Tibial artery (tissue), 4 donors: ENCODE results near the gene SRBD1.

Experiments used
- DNase-seq, 2 donors: peaks; one replicate each; pipeline ENCODE4 v3.0.0-alpha.2; 2019
- H3K27ac ChIP-seq, 2 donors: fragments of 200-600 bp; sonication (generic) in 1 of 2; 1 replicate in 1 of 2; 2 replicates in 1 of 2; pipeline ENCODE4 v1.5.1; 2018 to 2019; ENCODE audit warnings: mild to moderate bottlenecking in 1 of 2
- H3K27me3 ChIP-seq, 2 donors: fragments of 200-600 bp; sonication (generic) in 1 of 2; one replicate each; pipeline versions ENCODE4 v1.5.1 to v1.6.0; 2016 to 2019
- H3K36me3 ChIP-seq, 3 donors: fragments of 200-600 bp; sonication (generic) in 2 of 3; one replicate each; pipeline ENCODE4 v1.5.1; 2016 to 2019; ENCODE audit warnings: mild to moderate bottlenecking in 2 of 3
- H3K4me1 ChIP-seq, 4 donors: fragments of 200-600 bp; sonication (generic) in 2 of 4; 1 replicate in 3 of 4; 2 replicates in 1 of 4; pipeline ENCODE4 v1.5.1; 2016 to 2019
- H3K4me3 ChIP-seq, 2 donors: fragments of 200-600 bp; sonication (generic) in 1 of 2; 1 replicate in 1 of 2; 2 replicates in 1 of 2; pipeline ENCODE4 v1.5.1; 2018 to 2019; ENCODE audit warnings: mild to moderate bottlenecking in 2 of 2
- H3K9me3 ChIP-seq, 3 donors: fragments of 200-600 bp; sonication (generic) in 1 of 3; one replicate each; pipeline ENCODE4 v1.5.1; 2016 to 2019
- intact Hi-C: fragments of 100-400 bp; cut with DNase I; formaldehyde crosslinking; loops from one replicate; pipeline ENCODE4 v1.15.0; 2023; ENCODE audit warnings: low total_unique reads
- TF ChIP-seq, protein P1 (sequence below), 2 experiments: fragments of 200-600 bp in 1 of 2; fragments of 450-650 bp in 1 of 2; IDR thresholded peaks; one replicate each; pipeline ENCODE4 v1.5.1; 2017 to 2019; ENCODE audit warnings: antibody characterized with exemption in 2 of 2, mild to moderate bottlenecking in 1 of 2, moderate library complexity in 1 of 2

The SRBD1 gene

DNA sequence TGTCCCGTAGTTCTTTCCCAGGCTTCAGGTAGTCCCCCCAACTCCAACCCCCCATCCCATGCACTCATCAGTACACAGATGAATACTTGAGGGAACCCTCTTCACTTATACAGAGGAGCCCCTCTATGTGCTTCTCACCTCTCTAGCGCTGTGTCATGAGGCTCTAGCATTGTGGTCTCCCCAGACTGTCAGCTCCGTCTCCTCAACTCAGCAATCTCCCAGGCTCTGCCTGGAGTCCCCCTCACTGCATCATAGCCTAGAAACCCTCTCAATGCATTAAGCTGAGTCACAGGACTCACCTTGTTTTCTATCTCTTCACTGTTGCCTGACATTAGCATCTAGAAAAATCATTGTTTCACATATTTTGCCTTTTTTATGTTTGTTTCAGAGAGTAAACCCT, 20.3 kb upstream of the SRBD1 start:
- no peak overlapping the region for H3K4me3 ChIP-seq
- H3K27me3 ChIP-seq: peaks cover 0 to 4% of the 10 kb centered on the region in 2 donors
- no peaks in the 10 kb centered on the region for H3K4me1 ChIP-seq
- intact Hi-C loops: no loop called here
- H3K36me3 ChIP-seq: no peaks in the 10 kb centered on the region
- no peak overlapping the region for H3K27ac ChIP-seq
- no peaks in the 10 kb centered on the region for H3K9me3 ChIP-seq
- TF ChIP-seq, protein P1, sequence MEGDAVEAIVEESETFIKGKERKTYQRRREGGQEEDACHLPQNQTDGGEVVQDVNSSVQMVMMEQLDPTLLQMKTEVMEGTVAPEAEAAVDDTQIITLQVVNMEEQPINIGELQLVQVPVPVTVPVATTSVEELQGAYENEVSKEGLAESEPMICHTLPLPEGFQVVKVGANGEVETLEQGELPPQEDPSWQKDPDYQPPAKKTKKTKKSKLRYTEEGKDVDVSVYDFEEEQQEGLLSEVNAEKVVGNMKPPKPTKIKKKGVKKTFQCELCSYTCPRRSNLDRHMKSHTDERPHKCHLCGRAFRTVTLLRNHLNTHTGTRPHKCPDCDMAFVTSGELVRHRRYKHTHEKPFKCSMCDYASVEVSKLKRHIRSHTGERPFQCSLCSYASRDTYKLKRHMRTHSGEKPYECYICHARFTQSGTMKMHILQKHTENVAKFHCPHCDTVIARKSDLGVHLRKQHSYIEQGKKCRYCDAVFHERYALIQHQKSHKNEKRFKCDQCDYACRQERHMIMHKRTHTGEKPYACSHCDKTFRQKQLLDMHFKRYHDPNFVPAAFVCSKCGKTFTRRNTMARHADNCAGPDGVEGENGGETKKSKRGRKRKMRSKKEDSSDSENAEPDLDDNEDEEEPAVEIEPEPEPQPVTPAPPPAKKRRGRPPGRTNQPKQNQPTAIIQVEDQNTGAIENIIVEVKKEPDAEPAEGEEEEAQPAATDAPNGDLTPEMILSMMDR (IDR thresholded peaks at IDR 0.05): no peak
- DNase-seq: no peak

DNA sequence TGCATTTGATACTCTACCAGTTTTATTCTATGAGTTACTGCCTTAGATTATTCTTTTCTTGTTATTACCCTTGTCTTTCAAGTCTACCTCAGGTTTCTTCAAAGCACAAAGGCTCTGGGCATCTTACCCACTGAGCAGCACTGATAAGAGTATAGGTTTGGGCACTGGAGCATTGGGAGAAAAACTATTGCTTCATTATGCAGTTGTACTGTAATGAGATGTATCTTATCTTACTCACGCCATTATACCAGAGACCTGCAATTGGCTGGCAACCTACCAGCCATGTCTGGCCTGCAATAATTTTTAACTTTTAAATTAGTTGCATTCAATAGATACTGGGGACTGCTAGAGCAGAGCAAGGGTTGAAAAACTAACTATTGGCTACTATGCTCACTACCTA, 18.9 kb upstream of the SRBD1 start:
- H3K9me3 ChIP-seq: no peaks in the 10 kb centered on the region
- H3K27me3 ChIP-seq: no peaks in the 10 kb centered on the region
- H3K4me3 ChIP-seq: no peak overlapping the region
- H3K4me1 ChIP-seq: no peaks in the 10 kb centered on the region
- H3K36me3 ChIP-seq: no peaks in the 10 kb centered on the region
- no peak for DNase-seq
- TF ChIP-seq, protein P1 (IDR thresholded peaks at IDR 0.05): no peak
- intact Hi-C loops: no loop called here
- H3K27ac ChIP-seq: no peak overlapping the region

DNA sequence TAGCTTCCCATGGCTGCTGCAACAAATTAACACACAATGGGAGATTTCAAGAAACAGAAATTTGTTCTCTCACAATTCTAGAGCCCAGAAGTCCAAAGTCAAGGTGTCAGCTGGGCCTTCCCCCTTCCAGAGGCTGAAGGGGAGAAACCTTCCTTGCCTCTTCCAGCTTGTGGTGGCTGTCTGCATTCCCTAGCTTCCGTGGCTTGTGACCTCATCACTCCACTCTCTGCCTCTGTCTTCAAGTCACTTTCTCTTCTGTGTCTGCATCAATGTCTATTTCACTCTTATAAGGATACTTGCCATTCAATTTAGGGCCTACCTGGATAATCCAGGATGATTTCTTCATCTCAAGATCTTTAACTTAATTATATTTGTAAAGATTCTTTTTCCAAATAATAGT, 16.8 kb upstream of the SRBD1 start:
- Histone ChIP-seq H3K27me3 (no peaks in the 10 kb centered on the region), H3K36me3 (no peaks in the 10 kb centered on the region), H3K9me3 (no peaks in the 10 kb centered on the region), H3K27ac (no peak overlapping the region), H3K4me3 (no peak overlapping the region), H3K4me1 (no peaks in the 10 kb centered on the region)
- intact Hi-C loops: no loop called here
- TF ChIP-seq, protein P1 (IDR thresholded peaks at IDR 0.05): no peak
- DNase-seq: no peak

DNA sequence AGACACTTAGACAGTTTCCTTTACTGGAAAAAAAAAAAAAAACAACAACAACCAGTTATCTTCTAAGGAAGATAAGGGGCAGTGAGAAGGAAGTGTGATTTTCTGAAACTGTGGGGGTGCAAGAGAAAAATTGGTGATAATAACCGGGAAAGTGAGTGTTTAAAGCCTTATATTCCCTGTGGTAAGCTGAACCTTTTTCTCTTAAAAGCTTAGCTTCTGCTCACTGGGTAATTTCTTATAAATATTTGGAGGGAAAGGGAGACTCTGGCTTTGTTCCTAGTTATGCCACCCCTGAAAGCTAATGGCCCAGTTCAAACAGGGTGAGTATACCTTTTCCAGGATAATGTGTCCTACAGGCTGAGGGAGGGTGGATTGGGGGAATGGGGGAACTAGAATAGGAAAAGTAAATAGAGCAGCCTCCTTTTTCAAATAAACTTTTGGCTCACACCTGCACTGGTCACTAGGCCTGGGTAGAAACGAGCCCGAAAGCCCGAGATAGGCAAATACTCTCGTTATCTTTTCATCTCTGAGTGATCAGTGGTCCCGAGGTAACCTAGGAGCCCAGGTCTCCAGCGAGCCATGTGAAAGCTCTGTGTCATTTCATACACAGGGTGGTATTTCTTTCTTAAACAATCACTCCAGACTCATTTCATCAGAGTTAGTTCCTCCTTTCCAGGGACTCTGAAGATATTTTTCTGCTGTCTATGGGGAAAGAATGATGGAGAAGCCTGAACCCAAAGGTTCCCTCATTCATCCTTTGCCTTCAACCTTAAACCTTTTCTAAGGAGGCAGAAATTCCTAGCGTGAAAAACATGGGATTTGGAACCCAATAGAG, 15.5 kb upstream of the SRBD1 start:
- no peak overlapping the region for H3K27ac ChIP-seq
- H3K4me3 ChIP-seq: no peak overlapping the region
- H3K36me3 ChIP-seq: no peaks in the 10 kb centered on the region
- H3K27me3 ChIP-seq: no peaks in the 10 kb centered on the region
- TF ChIP-seq, protein P1 (IDR thresholded peaks at IDR 0.05): no peak
- intact Hi-C loops: no loop called here
- H3K4me1 ChIP-seq: no peaks in the 10 kb centered on the region
- no peaks in the 10 kb centered on the region for H3K9me3 ChIP-seq
- no peak for DNase-seq

DNA sequence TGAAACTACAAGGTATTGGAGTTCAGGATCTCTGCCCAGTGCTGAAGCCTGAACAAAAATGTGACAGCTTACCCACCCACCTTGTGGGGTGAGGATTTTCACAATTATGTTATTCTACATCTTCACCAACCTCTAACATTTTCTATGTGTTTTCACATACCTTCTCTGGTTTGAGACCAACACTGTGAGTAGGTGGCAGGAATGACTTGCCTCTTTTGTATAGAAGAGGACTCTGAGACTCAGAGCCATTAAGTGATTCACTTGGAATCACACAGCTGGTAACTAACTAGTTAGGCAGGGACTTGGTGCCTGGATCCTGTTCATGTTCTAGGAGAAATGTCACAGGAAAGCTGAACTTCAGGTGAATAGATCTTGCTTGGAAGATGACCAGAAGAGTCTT, 14.8 kb upstream of the SRBD1 start:
- no peak for DNase-seq
- H3K27me3 ChIP-seq: no peaks in the 10 kb centered on the region
- H3K4me3 ChIP-seq: no peak overlapping the region
- no peak overlapping the region for H3K27ac ChIP-seq
- no peaks in the 10 kb centered on the region for H3K9me3 ChIP-seq
- TF ChIP-seq, protein P1 (IDR thresholded peaks at IDR 0.05): no peak
- intact Hi-C loops: no loop called here
- no peaks in the 10 kb centered on the region for H3K4me1 ChIP-seq
- H3K36me3 ChIP-seq: no peaks in the 10 kb centered on the region
